HG02588 (cell line): ENCODE data around the gene CALCA.

Source experiments
- ATAC-seq: cut with Tn5 transposase; IDR thresholded peaks from one replicate; pipeline ENCODE4 v1.9.1; 2021; ENCODE audit warnings: mild to moderate bottlenecking, moderate library complexity; ENCODE audit not compliant: unreplicated experiment

CALCA gene

DNA sequence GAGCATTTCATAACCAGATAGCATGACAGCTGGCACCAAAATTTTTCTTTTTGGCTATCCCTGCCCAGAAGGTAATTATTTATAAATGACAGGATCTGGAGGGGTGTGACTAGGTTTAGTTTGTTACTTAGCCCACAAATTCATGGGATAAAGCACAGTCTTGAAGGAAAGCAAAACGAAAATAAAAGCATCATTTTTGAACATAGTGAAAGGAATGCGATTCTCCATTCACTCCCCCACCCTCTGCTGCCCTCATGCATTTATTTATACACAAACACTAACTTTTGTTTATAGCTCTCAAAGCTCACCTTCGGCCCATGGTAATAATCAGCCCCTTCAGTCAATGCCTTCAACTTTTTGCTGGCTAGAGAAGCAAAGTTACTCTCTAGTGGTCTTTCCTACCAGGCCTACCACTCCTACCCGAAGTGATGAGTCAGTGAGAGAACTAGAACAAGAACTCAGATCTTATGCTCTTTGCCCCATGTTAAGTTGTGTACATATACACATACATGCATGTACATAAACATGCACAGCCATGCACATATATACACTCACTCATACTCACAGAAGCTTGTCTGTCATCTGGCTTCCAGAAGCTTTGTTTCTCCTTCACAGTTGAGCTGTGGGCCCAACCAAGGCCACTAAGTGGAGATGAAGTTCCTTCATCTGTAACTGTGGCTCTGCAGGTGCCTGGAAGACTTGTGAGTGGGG is 22.6 kb downstream of the CALCA start:
- no peak for ATAC-seq

DNA sequence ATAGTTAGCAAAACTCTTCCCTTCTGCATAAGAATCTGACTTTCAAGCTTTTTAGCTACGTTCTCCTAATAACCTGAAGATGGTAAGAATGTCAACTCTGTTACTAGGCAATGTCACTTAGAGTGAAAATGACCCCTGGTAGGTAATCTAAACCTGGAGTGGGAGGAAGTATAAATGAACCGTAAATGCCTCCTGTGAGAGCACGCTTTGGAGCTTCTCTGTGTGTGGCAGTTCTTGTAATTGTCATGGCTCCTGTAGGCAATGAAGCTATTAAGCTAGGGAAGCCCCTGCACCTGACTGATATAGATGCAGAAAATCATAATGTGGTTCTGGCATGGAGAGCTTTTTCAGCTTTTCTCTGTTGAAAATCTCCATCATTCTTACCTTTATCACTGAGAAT is 29.4 kb downstream of the CALCA start:
- no peak for ATAC-seq

DNA sequence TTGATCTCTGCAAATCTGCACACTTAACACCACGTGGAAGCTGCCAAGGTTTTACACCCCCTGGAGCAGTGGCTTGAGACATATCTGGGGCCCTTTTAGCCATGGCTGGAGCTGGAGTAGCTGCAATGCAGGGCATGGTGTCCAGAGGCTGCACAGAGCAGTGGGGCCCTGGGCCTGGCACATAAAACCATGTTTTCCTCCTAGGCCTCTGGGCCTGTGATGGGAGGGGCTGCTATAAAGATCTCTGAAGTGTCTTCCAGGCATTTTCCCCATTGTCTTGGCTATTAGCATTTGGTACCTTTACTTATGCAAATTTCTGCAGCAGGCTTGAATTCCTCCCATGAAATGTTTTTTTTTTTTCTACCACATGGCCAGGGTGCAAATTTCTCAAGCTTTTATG is 33.2 kb downstream of the CALCA start:
- no peak for ATAC-seq

DNA sequence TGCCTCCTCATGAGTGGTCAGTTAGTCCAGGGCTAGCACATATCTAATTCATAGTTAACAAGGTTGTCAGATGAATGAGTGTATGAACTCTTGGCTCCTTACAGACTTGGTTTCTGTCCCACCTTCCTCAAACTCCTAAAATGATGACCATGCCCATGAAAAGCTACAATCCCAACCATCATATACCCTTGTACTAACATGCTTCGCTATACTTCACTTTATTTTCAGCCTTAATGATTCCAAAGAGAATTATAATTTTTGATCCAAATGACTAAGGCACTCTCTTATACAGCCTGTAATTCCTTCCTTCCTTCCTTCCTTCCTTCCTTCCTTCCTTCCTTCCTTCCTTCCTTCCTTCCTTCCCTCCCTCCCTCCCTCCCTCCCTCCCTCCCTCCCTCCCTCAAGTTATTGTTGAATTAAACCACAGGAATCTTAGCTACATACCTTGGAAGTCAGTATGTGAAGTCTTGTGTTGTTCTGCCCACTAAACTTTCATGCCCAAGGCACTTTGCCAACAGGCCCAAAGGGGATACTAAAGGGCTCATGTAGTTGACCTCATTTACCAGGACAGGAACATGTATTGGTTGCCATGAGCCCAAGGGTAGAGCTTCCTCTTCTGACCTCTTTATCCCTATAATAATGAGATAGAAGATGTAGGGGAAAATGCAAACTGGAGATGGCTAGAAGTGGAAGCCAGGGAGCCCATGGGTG is 37.4 kb downstream of the CALCA start:
- ATAC-seq = no peak

DNA sequence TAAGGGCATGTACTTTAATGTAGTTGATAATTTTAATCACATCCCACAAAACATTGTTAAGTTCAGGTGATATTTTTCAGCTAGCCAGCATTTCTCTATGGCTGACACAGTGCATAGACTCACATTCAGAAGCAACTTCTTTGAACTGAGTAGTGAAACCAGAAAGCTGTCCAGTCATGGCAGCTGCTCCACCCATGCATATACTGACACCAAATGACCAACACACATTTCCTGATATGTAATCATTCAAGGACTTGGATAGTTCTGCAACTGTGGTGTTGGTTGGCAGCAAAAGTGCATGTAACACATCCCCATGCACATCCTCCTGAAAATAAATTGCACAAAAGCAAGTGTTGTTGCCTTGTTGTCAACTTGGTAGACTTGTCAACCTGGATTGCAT is 39.7 kb downstream of the CALCA start:
- no peak for ATAC-seq

DNA sequence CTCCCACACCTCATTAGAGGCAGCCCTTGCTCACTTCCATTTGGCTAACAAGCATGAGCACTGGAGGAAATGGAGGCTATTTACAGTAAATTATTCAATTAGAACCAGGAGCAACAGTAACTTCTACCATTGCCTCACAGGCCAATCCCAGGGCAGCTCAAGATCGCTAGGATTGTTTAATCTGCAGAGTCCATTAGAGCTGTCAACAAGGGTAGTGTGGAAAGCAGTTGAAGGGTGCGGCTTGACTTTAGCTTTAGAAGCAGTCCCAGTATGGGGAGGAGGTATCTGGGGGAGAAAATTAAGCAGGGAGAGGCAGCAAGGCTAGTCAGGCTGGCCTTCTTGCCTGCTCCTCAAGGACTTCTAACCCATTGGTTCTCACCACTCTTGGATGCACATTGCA is 41.8 kb downstream of the CALCA start:
- no peak for ATAC-seq

DNA sequence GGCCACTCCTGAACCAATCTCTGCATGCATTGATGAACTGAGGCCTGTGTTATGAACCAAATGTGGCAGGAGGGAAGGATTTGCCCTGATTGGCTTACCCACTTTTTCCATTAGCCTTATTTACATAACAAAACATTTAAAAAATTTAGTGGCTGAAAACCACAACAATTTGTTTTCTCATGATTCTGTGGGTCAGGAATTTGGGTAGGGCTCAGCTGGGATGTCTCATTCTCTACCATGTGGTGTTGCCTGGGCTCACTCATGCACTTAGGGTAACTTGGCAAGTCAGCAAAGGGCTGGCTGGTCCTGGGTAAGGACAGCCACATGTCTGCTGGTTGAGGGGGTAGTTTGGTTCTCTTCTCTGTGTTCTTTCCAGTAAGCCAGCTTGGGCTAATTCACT is 45.0 kb downstream of the CALCA start:
- ATAC-seq = no peak

DNA sequence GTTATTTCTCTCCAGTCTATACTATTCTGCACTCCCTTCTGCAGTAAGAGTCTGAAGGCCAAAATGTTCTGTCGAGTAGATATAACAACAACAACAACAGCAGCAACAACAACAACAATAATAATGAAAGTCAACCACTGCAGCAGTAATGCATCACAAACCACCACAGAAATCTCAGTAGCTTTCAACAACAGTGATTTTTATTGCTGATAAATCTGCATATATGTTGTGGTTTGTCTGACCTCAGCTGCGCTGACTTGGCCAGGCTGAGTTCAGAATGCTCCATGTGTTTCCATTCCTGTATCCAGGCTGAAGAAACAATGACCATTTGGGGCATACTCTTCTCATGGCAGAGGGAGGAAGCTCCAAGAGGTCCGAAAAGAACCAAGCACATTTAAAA is 47.8 kb downstream of the CALCA start:
- no peak for ATAC-seq
